CD4-positive, alpha-beta T cell treated with Interleukin-15 for 4 hours (primary cell): ENCODE results near the gene MCMBP.
"Not testable (repeated sequence)": the region's sequence is repeated elsewhere in the genome, so short reads cannot be mapped to it uniquely, and the experiment has no call there.

Experiments used
- DNase-seq: peaks from one replicate; pipeline ENCODE4 v3.0.0-alpha.2; 2020; ENCODE audit warnings: low spot score

The MCMBP gene

GRCh38 chr10:119872860-119873681 is 428 bp upstream of the MCMBP start:
- DNase-seq: peak; percentile 89

DNA sequence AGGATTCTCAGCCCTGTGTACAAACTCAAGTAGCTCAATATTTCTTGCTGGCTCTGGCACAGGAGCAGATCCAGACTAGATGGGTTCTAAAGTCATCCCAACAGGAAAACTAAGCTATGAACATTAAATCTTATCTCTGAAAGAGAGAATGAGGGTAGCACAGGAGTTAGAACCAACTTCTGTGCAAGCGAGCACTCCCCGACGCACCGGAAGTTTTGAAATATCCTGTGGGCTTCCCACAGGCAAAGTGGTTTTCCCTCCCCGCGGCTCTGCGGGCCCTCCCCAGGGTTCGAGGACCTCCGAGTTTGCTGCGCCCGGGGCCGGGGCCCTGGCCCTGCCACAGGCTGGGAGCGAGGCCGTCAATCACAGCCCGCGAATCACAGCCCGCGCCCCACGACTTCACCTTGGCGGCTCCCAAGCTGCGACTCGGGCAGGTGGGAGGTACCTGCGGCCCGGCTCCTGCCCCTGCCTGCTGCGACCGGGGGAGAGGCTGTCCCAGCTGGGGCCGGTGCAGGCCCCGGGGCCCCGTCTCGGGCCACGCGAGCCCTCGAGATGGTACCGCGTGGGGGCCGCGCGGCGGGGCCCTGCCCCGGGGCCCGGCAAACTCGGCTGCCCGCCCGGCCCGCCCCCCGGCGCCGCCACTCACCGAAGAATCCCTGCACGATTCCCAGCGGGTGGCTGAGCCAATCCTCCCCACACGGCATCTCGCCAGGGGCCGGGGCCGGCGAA is 598 bp downstream of the MCMBP start:
- peak; percentile 44 for DNase-seq

DNA sequence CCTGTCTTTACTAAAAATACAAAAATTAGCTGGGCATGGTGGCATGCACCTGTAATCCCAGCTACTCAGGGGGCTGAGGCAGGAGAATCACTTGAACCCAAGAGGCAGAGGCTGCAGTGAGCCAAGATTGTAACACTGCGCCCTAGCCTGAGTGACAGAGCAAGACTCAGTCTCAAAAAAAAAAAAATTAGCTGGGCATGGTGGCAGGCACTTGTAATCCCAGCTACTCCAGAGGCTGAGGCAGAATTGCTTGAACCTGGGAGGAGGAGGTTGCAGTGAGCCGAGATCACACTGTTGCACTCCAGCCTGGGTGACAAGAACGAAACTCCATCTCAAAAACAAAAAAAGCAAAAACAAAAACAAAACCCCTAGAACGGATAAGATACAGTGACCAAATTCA is 3.2 kb downstream of the MCMBP start:
- DNase-seq: not testable (repeated sequence)

- no peak for DNase-seq
Measured at GRCh38 chr10:119867317-119867716, 5.3 kb downstream of the MCMBP start.

DNA sequence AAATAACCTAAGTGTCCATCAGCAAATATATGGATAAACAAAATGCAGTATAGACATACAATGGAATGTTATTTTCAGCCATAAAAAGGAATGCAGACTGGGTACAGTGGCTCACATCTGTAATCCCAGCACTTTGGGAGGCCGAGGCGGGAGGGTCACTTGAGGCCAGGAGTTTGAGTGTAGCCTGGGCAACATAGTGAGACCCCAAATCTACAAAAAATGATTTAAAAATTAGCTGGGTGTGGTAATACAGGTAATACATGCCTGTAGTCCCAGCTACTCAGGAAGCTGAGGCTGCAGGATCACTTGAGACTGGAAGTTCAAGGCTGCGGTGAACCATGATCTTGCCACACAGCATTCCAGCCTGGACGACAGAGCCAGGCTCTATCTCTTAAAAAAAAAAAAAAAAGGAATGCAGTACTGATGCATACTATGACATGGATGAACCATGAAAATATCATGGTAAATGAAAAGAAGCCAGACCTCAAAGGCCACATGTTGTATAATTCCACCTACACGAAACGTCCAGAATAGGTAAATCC is 6.9 kb downstream of the MCMBP start:
- DNase-seq: no peak

GRCh38 chr10:119863951-119864565 is 8.6 kb downstream of the MCMBP start:
- no peak for DNase-seq

DNA sequence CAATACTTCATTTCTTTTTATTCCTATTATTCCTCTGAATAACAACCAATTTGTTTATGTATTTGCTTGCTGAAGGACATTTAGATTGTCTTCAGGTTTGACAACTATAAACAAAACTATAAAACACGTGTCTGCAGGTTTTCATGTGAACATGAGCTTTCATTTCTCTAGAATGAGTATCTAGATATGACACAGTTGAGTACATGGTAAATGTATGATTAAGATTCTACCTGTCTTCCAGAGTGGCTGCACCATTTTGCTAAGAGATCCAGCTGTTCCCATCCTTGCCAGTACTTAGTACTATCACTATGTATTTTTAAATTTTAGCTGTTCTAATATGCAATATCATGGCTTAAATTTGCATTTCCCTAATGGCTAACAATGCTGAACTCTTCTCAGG is 10.1 kb downstream of the MCMBP start:
- no peak for DNase-seq

DNA sequence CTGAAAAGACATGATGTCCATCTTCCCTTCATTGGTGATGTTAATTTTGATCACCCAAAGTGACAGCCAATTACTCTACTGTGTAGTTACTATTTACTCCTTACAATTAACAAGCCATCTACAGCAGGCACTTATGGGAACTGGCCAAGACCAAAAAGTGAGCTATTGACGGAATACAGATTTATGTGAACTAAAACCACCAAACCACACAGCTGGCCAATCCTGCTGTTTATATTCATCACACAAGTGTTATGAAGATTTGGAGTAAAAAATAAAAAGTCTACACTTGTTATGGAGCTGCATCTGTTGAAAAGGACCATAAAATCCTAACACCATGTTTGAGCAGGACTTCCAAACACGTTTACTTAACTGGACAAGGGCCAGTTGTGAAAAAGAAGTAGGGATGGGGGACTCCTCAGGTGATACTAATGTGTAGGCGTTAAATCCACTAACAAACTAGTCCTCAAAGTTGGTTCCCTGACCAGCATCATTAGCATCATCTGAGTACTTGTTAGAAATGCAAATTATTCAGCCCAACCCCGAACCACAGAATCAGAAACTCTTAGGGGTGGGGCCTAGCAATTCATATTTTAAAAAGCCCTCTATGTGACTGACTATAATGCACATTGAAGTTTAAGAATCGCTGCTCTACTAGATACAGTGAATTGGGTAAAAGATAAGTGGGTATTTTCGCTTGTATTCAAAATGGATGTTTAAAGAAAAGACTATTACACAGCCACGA is 11.6 kb downstream of the MCMBP start:
- no peak for DNase-seq

- peak; percentile 50 for DNase-seq
Measured at GRCh38 chr10:119859420-119860258, 13.0 kb downstream of the MCMBP start.

- no peak for DNase-seq
Measured at GRCh38 chr10:119858063-119858462, 14.6 kb downstream of the MCMBP start.

DNA sequence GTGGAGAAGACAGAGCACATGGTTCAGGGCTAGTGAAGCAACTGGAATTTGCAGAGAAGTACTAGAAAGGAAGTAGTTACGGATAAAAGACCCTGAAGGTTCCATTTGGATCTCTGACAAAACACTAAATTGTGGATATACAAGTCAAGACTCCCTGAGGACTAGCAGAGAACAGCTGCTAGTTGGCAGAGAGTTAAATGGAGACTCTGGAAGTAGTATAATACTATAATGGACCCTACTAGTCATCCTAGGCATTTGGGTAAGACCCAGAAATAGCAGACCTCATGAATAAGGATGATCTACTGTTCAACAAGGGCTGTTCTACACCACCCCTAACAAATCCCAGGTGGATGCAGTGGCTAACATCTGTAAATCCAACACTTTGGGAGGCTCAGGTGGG is 19.1 kb downstream of the MCMBP start:
- DNase-seq: no peak

GRCh38 chr10:119852822-119853221 is 19.8 kb downstream of the MCMBP start:
- no peak for DNase-seq

DNA sequence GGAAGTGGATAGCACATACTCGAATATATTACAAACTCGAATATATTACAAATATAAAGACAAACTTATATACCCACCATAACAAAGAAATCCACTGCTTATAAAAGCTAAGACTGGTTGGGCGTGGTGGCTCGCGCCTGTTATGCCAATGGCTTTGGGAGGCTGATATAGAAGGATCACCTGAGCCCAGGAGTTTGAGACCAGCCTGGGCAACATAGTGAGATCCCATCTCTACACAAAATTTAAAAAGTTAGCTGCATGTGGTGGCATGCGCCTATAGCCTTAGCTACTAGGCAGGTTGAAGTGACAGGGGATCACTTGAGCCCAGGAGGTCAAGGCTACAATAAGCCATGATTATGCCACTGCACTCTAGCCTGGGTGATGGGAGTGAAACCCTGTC is 20.4 kb downstream of the MCMBP start:
- no peak for DNase-seq

GRCh38 chr10:119849944-119850343 is 22.7 kb downstream of the MCMBP start:
- no peak for DNase-seq

GRCh38 chr10:119849031-119849789 is 23.4 kb downstream of the MCMBP start:
- no peak for DNase-seq

- DNase-seq: no peak
Measured at GRCh38 chr10:119845656-119846055, 27.0 kb downstream of the MCMBP start.

GRCh38 chr10:119834188-119834587 is 38.5 kb downstream of the MCMBP start:
- DNase-seq: no peak

GRCh38 chr10:119832951-119833350 is 39.7 kb downstream of the MCMBP start:
- no peak for DNase-seq

DNA sequence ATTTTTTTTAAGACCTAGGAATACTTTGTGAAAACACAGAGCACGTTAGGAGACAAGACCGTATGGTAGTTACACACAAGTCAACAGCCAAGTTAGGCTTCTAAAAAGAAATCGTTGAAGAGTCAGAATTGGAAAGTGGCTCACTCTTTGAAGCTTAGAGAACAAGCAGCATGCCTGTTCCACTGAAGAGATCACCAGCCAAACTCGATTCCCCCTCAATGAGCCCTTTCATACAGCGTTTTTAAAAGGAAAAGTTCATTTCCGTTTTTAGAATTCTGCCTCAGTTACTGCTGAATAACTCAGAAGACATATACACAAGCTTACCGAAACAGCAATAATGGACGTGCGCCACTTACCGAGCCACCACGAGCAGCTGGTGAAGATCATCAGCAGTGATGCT is 41.0 kb downstream of the MCMBP start:
- no peak for DNase-seq

- no peak for DNase-seq
Measured at GRCh38 chr10:119830851-119831250, 41.8 kb downstream of the MCMBP start.
